Liver (tissue), 9 donors: ENCODE results near the gene TXN2. TPM values are rescaled to one million over a fixed set of nuclear protein-coding genes. Genes with fewer than 3 reads are reported as not detected.

Experiments used
- DNase-seq: peaks from one replicate; pipeline ENCODE4 v3.0.0-alpha.2; 2017; ENCODE audit warnings: low spot score
- H3K27ac ChIP-seq, 2 donors: one replicate each; pipeline ENCODE4 v1.7.0; 2013; ENCODE audit warnings: inconsistent platforms in 2 of 2, low read length in 2 of 2, control low read depth in 1 of 2, low read depth in 1 of 2, mild to moderate bottlenecking in 1 of 2
- H3K27me3 ChIP-seq, 4 donors: one replicate each; pipeline versions ENCODE4 v1.6.1 to v1.7.0; 2013; ENCODE audit warnings: low read length in 3 of 4, inconsistent platforms in 1 of 4, mild to moderate bottlenecking in 1 of 4, moderate library complexity in 1 of 4; ENCODE audit not compliant: control insufficient read depth in 4 of 4, insufficient read depth in 4 of 4
- H3K36me3 ChIP-seq, 4 donors: one replicate each; pipeline versions ENCODE4 v1.6.1 to v1.7.0; 2013; ENCODE audit warnings: low read length in 3 of 4, mild to moderate bottlenecking in 3 of 4, low read depth in 1 of 4, moderate library complexity in 1 of 4; ENCODE audit not compliant: control insufficient read depth in 4 of 4, insufficient read depth in 3 of 4
- H3K4me1 ChIP-seq, 4 donors: one replicate each; pipeline versions ENCODE4 v1.6.1 to v1.7.0; 2013; ENCODE audit warnings: low read length in 3 of 4, mild to moderate bottlenecking in 3 of 4, moderate library complexity in 1 of 4; ENCODE audit not compliant: control insufficient read depth in 4 of 4, insufficient read depth in 4 of 4
- H3K4me3 ChIP-seq, 3 donors: one replicate each; pipeline versions ENCODE4 v1.6.1 to v1.7.0; 2013; ENCODE audit warnings: low read length in 3 of 3, control low read depth in 1 of 3, low read depth in 1 of 3, mild to moderate bottlenecking in 1 of 3
- H3K9ac ChIP-seq, 2 donors: one replicate each; pipeline ENCODE4 v1.7.0; 2013; ENCODE audit warnings: low read length in 2 of 2, mild to moderate bottlenecking in 2 of 2, moderate library complexity in 2 of 2, control low read depth in 1 of 2, low read depth in 1 of 2
- H3K9me3 ChIP-seq, 4 donors: one replicate each; pipeline versions ENCODE4 v1.6.1 to v1.7.0; 2013; ENCODE audit warnings: low read length in 3 of 4; ENCODE audit not compliant: control insufficient read depth in 4 of 4
- ATF3 ChIP-seq: IDR thresholded peaks from 2 replicates; pipeline ENCODE4 v1.6.1; 2016; ENCODE audit warnings: antibody characterized with exemption
- CTCF ChIP-seq: fragments of 150-350 bp; IDR thresholded peaks from 2 replicates; pipeline ENCODE4 v1.5.1; 2017; ENCODE audit warnings: improper control_type of control experiment, low read depth, low read length; ENCODE audit not compliant: missing input control
- EGR1 ChIP-seq, 2 donors: IDR thresholded peaks; 2 replicates each; pipeline ENCODE4 v1.6.1; 2016 to 2018; ENCODE audit warnings: antibody characterized with exemption in 2 of 2, low read depth in 2 of 2
- FOXA1 ChIP-seq: IDR thresholded peaks from 2 replicates; pipeline ENCODE4 v1.6.1; 2016; ENCODE audit warnings: antibody characterized with exemption
- FOXA2 ChIP-seq: IDR thresholded peaks from 2 replicates; pipeline ENCODE4 v1.6.1; 2016; ENCODE audit warnings: antibody characterized with exemption
- GABPA ChIP-seq, 2 donors: IDR thresholded peaks in 1 of 2; conservative IDR thresholded peaks in 1 of 2; 2 replicates each; pipeline ENCODE4 v1.6.1; 2016; ENCODE audit warnings: antibody characterized with exemption in 2 of 2, mild to moderate bottlenecking in 1 of 2, moderate library complexity in 1 of 2
- HNF4A ChIP-seq, 2 donors: conservative IDR thresholded peaks; 2 replicates each; pipeline ENCODE4 v1.6.1; 2016; ENCODE audit warnings: antibody characterized with exemption in 2 of 2, mild to moderate bottlenecking in 2 of 2
- HNF4G ChIP-seq: IDR thresholded peaks from 2 replicates; pipeline ENCODE4 v1.6.1; 2016; ENCODE audit warnings: antibody characterized with exemption
- JUND ChIP-seq, 2 donors: IDR thresholded peaks; 2 replicates each; pipeline ENCODE4 v1.6.1; 2016; ENCODE audit warnings: antibody characterized with exemption in 2 of 2
- MAX ChIP-seq: IDR thresholded peaks from 2 replicates; pipeline ENCODE4 v1.6.1; 2016; ENCODE audit warnings: antibody characterized with exemption
- NR2F2 ChIP-seq: IDR thresholded peaks from 2 replicates; pipeline ENCODE4 v1.6.1; 2016; ENCODE audit warnings: antibody characterized with exemption
- RAD21 ChIP-seq, 2 donors: IDR thresholded peaks; 2 replicates each; pipeline ENCODE4 v1.6.1; 2016; ENCODE audit warnings: antibody characterized with exemption in 2 of 2, mild to moderate bottlenecking in 2 of 2
- REST ChIP-seq: IDR thresholded peaks from 2 replicates; pipeline ENCODE4 v1.6.1; 2016; ENCODE audit warnings: antibody characterized with exemption, mild to moderate bottlenecking
- RXRA ChIP-seq, 2 donors: IDR thresholded peaks; 2 replicates each; pipeline ENCODE4 v1.6.1; 2017 to 2018; ENCODE audit warnings: antibody characterized with exemption in 2 of 2, mild to moderate bottlenecking in 1 of 2
- SP1 ChIP-seq: IDR thresholded peaks from 2 replicates; pipeline ENCODE4 v1.6.1; 2018; ENCODE audit warnings: antibody characterized with exemption, mild to moderate bottlenecking
- TAF1 ChIP-seq: conservative IDR thresholded peaks from 2 replicates; pipeline ENCODE4 v1.6.1; 2016; ENCODE audit warnings: antibody characterized with exemption, mild to moderate bottlenecking
- YY1 ChIP-seq: IDR thresholded peaks from 2 replicates; pipeline ENCODE4 v1.6.1; 2016; ENCODE audit warnings: antibody characterized with exemption, mild to moderate bottlenecking
- ZBTB33 ChIP-seq: IDR thresholded peaks from 2 replicates; pipeline ENCODE4 v1.6.1; 2016; ENCODE audit warnings: antibody characterized with exemption
- WGBS: extraction: QIAGEN DNeasy Blood & Tissue Kit; methylation state at CpG from one replicate; pipeline ENCODE4 v1.1.7; 2013; 5-methylcytosine and 5-hydroxymethylcytosine counted together
- polyA plus RNA-seq, 2 donors: library from polyadenylated mRNA; stranded (reverse) in 1 of 2; unstranded in 1 of 2; fragments of 200-250 nt in 1 of 2; fragments of >200 nt in 1 of 2; fragmentation: Nextera tagmentation in 1 of 2; extraction: Ambion mirVana in 1 of 2; gene quantifications; one replicate each; pipeline versions ENCODE4 v1.2.1 to v1.2.3, GENCODE V29; 2013 to 2015
- total RNA-seq, 2 donors: library from RNA; depleted of rRNA; stranded (reverse); fragments of >200 nt; gene quantifications; one replicate each; pipeline ENCODE4 v1.2.3, GENCODE V29; 2014
- donor health status: healthy.
- donor health status: healthy.
- donor health status: healthy.
- donor health status: healthy.
- donor health status: healthy.

Gene TXN2
- total and polyA plus RNA-seq, 4 donors = 27.5 to 154 (median 73.4) TPM

GRCh38 chr22:36455571-36456463, 25.6 kb downstream of the TXN2 start:
- H3K36me3 ChIP-seq = no peaks in the 10 kb centered on the region
- H3K27ac ChIP-seq = peak overlapping the region; percentile 68 to 72
- no peak for DNase-seq
- H3K9me3 ChIP-seq = no peaks in the 10 kb centered on the region
- H3K27me3 ChIP-seq = no peaks in the 10 kb centered on the region
- no peak overlapping the region for H3K4me3 ChIP-seq
- TF ChIP-seq GABPA (IDR thresholded peaks at IDR 0.05 in 1 of 2, conservative IDR thresholded peaks at IDR 0.05 in 1 of 2) = no peak
- TF ChIP-seq JUND (IDR thresholded peaks at IDR 0.05) = no peak
- no peak for TF ChIP-seq YY1
- TF ChIP-seq REST = no peak
- no peak for TF ChIP-seq ZBTB33
- TF ChIP-seq FOXA2 = no peak
- no peak for TF ChIP-seq CTCF
- TF ChIP-seq HNF4A (conservative IDR thresholded peaks at IDR 0.05) = no peak
- no peak for TF ChIP-seq EGR1 (IDR thresholded peaks at IDR 0.05; ENCODE audit: low read depth in 2 of 2)
- no peak for TF ChIP-seq MAX
- no peak for TF ChIP-seq RXRA (IDR thresholded peaks at IDR 0.05)
- no peak for TF ChIP-seq NR2F2
- no peak for TF ChIP-seq SP1
- TF ChIP-seq FOXA1 = no peak
- TF ChIP-seq HNF4G = no peak
- no peak for TF ChIP-seq ATF3
- no peak for TF ChIP-seq TAF1
- no peak for TF ChIP-seq RAD21 (IDR thresholded peaks at IDR 0.05)
- 82% methylated on average over 21 of the region's 21 CpGs for whole genome bisulfite sequencing
- peak overlapping the region; percentile 16 to 45 for H3K9ac ChIP-seq
- peaks cover 0 to 15% (median 6%) of the 10 kb centered on the region in 4 donors for H3K4me1 ChIP-seq
